Smooth muscle cell (in vitro differentiated cells): Measurements from ENCODE around the gene ENO1. TPM values are rescaled to one million over a fixed set of nuclear protein-coding genes. Genes with fewer than 3 reads are reported as not detected.

Experiments
- DNase-seq: peaks from one replicate; lab custom pipeline; 2025; ENCODE audit not compliant: unreplicated experiment; lab: John Stamatoyannopoulos, UW
- H2AFZ ChIP-seq: fragments of 200-600 bp; sonication (generic); 2 replicates; pipeline ENCODE4 v1.6.0; 2016; ENCODE audit warnings: antibody characterized with exemption, low read depth, mild to moderate bottlenecking
- H3F3A ChIP-seq: fragments of 200-600 bp; sonication (generic); 2 replicates; pipeline ENCODE4 v1.6.0; 2017; ENCODE audit warnings: antibody characterized with exemption, low read depth
- H3K27ac ChIP-seq: fragments of 200-600 bp; sonication (generic); 2 replicates; pipeline ENCODE4 v1.5.1; 2016; ENCODE audit warnings: low read depth, mild to moderate bottlenecking
- H3K27me3 ChIP-seq: fragments of 200-600 bp; sonication (generic); 2 replicates; pipeline ENCODE4 v1.6.1; 2016; ENCODE audit warnings: low read depth, mild to moderate bottlenecking
- H3K36me3 ChIP-seq: fragments of 200-600 bp; sonication (generic); 2 replicates; pipeline ENCODE4 v1.5.1; 2016; ENCODE audit warnings: low read depth
- H3K4me1 ChIP-seq: fragments of 200-600 bp; sonication (generic); 2 replicates; pipeline ENCODE4 v1.5.1; 2016; ENCODE audit warnings: low read depth
- H3K4me2 ChIP-seq: fragments of 200-600 bp; sonication (generic); 2 replicates; pipeline ENCODE4 v1.6.0; 2016; ENCODE audit warnings: mild to moderate bottlenecking
- H3K4me3 ChIP-seq: fragments of 200-600 bp; sonication (generic); 2 replicates; pipeline ENCODE4 v1.5.1; 2016; ENCODE audit warnings: mild to moderate bottlenecking
- H3K79me2 ChIP-seq: fragments of 200-600 bp; sonication (generic); 2 replicates; pipeline ENCODE4 v1.6.0; 2016; ENCODE audit warnings: low read depth, mild to moderate bottlenecking
- H3K9ac ChIP-seq: fragments of 200-600 bp; sonication (generic); 2 replicates; pipeline ENCODE4 v1.6.0; 2016; ENCODE audit warnings: low read depth
- H3K9me3 ChIP-seq: fragments of 200-600 bp; sonication (generic); replicated peaks from 2 replicates; pipeline ENCODE4 v1.5.1; 2016; ENCODE audit warnings: low read depth
- H4K20me1 ChIP-seq: fragments of 200-600 bp; sonication (generic); 2 replicates; pipeline ENCODE4 v1.6.0; 2016; ENCODE audit warnings: low read depth
- WGBS: methylation state at CpG from one replicate; pipeline ENCODE4 v1.1.7; 2016; ENCODE audit warnings: low lambda C conversion rate; 5-methylcytosine and 5-hydroxymethylcytosine counted together
- polyA plus RNA-seq: library from polyadenylated mRNA; unstranded; fragments of >200 nt; fragmentation: Nextera tagmentation; extraction: Ambion mirVana; gene quantifications from 2 replicates; pipeline ENCODE4 v1.2.1, GENCODE V29; 2016
- total RNA-seq: library from RNA; depleted of rRNA; stranded (reverse); fragments of >200 nt; gene quantifications from 2 replicates; pipeline ENCODE4 v1.2.3, GENCODE V29; 2014
- TF ChIP-seq, protein P1 (sequence below): fragments of 200-600 bp; sonication (generic); IDR thresholded peaks from 2 replicates; pipeline ENCODE4 v1.5.1; 2017; ENCODE audit warnings: borderline replicate concordance, mild to moderate bottlenecking, antibody characterized with exemption; ENCODE audit not compliant: insufficient read depth, poor library complexity, severe bottlenecking

The ENO1 gene
- total RNA-seq (1,276 and 1,376 TPM in 2 replicates), polyA plus RNA-seq (2,156 and 2,235 TPM in 2 replicates)

DNA sequence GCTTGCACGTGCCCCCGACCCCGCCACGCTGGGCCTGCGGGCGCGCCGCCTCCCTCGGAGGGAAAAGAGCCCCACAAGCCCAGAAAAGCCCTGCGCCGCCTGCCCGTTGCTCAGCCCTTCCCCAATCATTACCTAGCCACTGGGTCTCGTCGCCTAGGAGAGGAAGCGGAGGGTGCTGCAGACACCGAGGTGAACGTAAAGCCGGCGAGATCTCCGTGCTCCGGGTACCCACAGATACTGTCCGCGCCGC lies at the start of gene ENO1:
Gene ENO1, minus strand, starts transcription at position 239 of the 250 bp plus-strand sequence. CDS start 3,778 bp downstream, outside the sequence.
- Histone ChIP-seq H3F3A (peaks cover 44% of the 10 kb centered on the region), H3K4me2 (peak within 1 kb of the TSS; percentile 97), H3K27ac (peak within 1 kb of the TSS; percentile 97), H3K4me3 (peak within 1 kb of the TSS; percentile 82), H4K20me1 (peaks cover 49% of the 10 kb centered on the region), H2AFZ (peak within 1 kb of the TSS; percentile 85), H3K27me3 (no peaks in the 10 kb centered on the region), H3K36me3 (no peaks in the 10 kb centered on the region), H3K79me2 (peaks cover 39% of the 10 kb centered on the region), H3K9me3 (no peaks in the 10 kb centered on the region), H3K4me1 (peaks cover 41% of the 10 kb centered on the region), H3K9ac (peak within 1 kb of the TSS; percentile 91)
- 0% methylated on average over 22 of the region's 24 CpGs for WGBS
- no peak for DNase-seq
- TF ChIP-seq, protein P1, sequence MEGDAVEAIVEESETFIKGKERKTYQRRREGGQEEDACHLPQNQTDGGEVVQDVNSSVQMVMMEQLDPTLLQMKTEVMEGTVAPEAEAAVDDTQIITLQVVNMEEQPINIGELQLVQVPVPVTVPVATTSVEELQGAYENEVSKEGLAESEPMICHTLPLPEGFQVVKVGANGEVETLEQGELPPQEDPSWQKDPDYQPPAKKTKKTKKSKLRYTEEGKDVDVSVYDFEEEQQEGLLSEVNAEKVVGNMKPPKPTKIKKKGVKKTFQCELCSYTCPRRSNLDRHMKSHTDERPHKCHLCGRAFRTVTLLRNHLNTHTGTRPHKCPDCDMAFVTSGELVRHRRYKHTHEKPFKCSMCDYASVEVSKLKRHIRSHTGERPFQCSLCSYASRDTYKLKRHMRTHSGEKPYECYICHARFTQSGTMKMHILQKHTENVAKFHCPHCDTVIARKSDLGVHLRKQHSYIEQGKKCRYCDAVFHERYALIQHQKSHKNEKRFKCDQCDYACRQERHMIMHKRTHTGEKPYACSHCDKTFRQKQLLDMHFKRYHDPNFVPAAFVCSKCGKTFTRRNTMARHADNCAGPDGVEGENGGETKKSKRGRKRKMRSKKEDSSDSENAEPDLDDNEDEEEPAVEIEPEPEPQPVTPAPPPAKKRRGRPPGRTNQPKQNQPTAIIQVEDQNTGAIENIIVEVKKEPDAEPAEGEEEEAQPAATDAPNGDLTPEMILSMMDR: no peak

DNA sequence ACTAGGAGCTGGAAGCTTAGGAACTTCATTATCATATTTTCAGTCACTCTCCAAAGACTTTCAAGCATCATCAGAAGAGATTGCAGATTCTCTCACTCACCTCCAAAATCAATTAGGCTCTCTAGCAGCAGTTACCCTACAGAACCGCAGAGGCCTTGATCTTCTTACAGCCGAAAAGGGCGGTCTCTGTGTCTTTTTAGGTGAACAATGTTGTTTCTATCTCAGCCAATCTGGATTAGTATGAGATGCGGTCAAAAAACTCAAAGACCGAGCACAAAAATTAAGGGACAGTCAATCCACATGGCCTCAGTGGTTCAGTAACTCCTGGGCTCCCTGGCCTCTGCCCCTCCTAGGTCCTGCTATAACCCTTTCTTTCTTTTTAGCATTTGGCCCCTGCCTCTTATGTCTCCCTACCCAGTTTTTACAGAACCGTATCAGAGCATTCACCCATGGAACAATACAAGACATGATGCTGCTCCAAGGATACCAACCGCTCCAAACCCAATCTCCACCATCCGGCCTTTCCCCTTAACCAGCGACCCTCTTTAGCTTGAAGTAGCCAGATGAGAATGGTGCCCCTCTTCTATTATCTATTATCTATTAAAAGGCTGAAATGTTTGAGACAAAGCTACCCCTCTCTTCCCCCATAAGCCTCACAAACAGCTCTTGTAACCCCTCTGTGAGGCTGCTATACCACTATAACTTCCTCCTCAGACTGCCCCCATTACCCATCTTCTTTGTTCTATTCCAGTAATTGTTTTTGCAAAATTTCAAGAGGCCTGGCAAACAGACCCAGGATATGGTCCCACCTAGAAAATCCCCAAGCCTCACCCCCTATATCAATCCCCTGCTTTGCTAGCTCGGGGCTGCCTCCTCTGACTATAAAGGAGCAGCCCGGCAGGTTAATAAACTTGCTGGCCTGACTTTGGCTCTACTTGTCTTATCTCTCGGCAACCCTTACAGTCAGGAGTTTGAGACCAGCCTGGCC lies 48.5 kb upstream of the ENO1 start:
- no peaks in the 10 kb centered on the region for H3K9me3 ChIP-seq
- no peaks in the 10 kb centered on the region for H4K20me1 ChIP-seq
- H3K4me1 ChIP-seq: no peaks in the 10 kb centered on the region
- H3K27ac ChIP-seq: no peak overlapping the region
- no peak overlapping the region for H3K4me2 ChIP-seq
- H3F3A ChIP-seq: no peaks in the 10 kb centered on the region
- no peaks in the 10 kb centered on the region for H3K79me2 ChIP-seq
- TF ChIP-seq, protein P1: no peak
- H2AFZ ChIP-seq: no peak overlapping the region
- WGBS: 95% methylated on average over 12 of the region's 12 CpGs
- peaks cover 17% of the 10 kb centered on the region for H3K27me3 ChIP-seq
- H3K36me3 ChIP-seq: no peaks in the 10 kb centered on the region
- no peak overlapping the region for H3K4me3 ChIP-seq
- DNase-seq: no peak
- H3K9ac ChIP-seq: no peak overlapping the region

DNA sequence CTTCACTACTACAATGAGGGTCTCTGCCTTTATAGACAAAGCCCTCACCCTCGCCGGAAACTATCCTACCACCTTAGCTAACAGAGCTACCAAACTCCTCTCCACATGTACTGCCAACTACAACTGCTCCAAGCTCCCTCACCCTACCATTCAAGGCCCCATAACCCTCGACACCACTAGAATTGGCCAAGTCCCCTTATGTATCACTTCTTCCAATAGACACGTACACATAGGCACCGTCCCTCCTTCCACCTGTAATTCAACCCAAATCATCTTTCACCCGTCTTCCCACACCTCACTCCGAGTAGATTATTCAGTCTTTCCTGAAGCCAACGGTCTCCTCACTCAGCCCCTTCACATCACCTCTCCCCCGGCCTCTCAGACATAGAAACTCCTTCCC lies 47.5 kb upstream of the ENO1 start:
- Histone ChIP-seq H3K27me3 (peaks cover 17% of the 10 kb centered on the region), H3K9ac (no peak overlapping the region), H3K27ac (no peak overlapping the region), H3K4me1 (no peaks in the 10 kb centered on the region), H2AFZ (no peak overlapping the region), H3K4me3 (no peak overlapping the region), H3K79me2 (no peaks in the 10 kb centered on the region), H3K4me2 (no peak overlapping the region), H3K9me3 (no peaks in the 10 kb centered on the region), H3F3A (no peaks in the 10 kb centered on the region), H4K20me1 (no peaks in the 10 kb centered on the region), H3K36me3 (no peaks in the 10 kb centered on the region)
- TF ChIP-seq, protein P1: no peak
- DNase-seq: no peak
- WGBS: 95% methylated on average over 9 of the region's 9 CpGs
